Karpas-422 (cell line): Measurements from ENCODE around the gene KRTAP1-4. TPM values are rescaled to one million over a fixed set of nuclear protein-coding genes. Genes with fewer than 3 reads are reported as not detected.
"Not testable (repeated sequence)": the region's sequence is repeated elsewhere in the genome, so short reads cannot be mapped to it uniquely, and the experiment has no call there.

Experiments used
- DNase-seq: peaks from one replicate; pipeline ENCODE4 v3.0.0-alpha.2; 2015
- H2AFZ ChIP-seq: fragments of 200-600 bp; sonication (generic); 2 replicates; pipeline ENCODE4 v1.6.1; 2014; ENCODE audit warnings: antibody characterized with exemption, low read length, mixed read lengths
- H3K27ac ChIP-seq: fragments of 200-600 bp; sonication (generic); 2 replicates; pipeline ENCODE4 v1.5.1; 2014; ENCODE audit warnings: mild to moderate bottlenecking, low read length, moderate library complexity
- H3K27me3 ChIP-seq: fragments of 200-600 bp; sonication (generic); 2 replicates; pipeline ENCODE4 v1.6.1; 2014; ENCODE audit warnings: low read length, mixed read lengths
- H3K36me3 ChIP-seq: fragments of 200-600 bp; sonication (generic); 2 replicates; pipeline ENCODE4 v1.6.1; 2014; ENCODE audit warnings: low read length, mixed read lengths; ENCODE audit not compliant: insufficient read depth
- H3K4me1 ChIP-seq: fragments of 200-600 bp; sonication (generic); 2 replicates; pipeline ENCODE4 v1.6.1; 2014; ENCODE audit warnings: mild to moderate bottlenecking, low read length, mixed read lengths
- H3K4me2 ChIP-seq: fragments of 200-600 bp; sonication (generic); 2 replicates; pipeline ENCODE4 v1.6.1; 2014; ENCODE audit warnings: low read length, low read depth, mild to moderate bottlenecking; ENCODE audit not compliant: poor library complexity, severe bottlenecking
- H3K4me3 ChIP-seq: fragments of 200-600 bp; sonication (generic); 2 replicates; pipeline ENCODE4 v1.5.1; 2014; ENCODE audit warnings: mild to moderate bottlenecking, antibody characterized with exemption, low read length, mixed read lengths
- H3K79me2 ChIP-seq: fragments of 200-600 bp; sonication (generic); 2 replicates; pipeline ENCODE4 v1.6.1; 2014; ENCODE audit warnings: mild to moderate bottlenecking, low read length, mixed read lengths
- H3K9ac ChIP-seq: fragments of 200-600 bp; sonication (generic); 2 replicates; pipeline ENCODE4 v1.6.0; 2014; ENCODE audit warnings: low read length
- H3K9me2 ChIP-seq: fragments of 200-600 bp; sonication (generic), shearing (Covaris generic); replicated peaks from 2 replicates; pipeline ENCODE4 v1.6.0; 2014; ENCODE audit warnings: mild to moderate bottlenecking, low read length, moderate library complexity; ENCODE audit not compliant: insufficient read depth
- H3K9me3 ChIP-seq: fragments of 300-700, 200-600 bp; sonication (generic); 2 replicates; pipeline ENCODE4 v1.6.1; 2014; ENCODE audit warnings: low read length, mixed read lengths
- H4K20me1 ChIP-seq: fragments of 200-600 bp; sonication (generic); 2 replicates; pipeline ENCODE4 v1.6.1; 2014; ENCODE audit warnings: mild to moderate bottlenecking, antibody characterized with exemption, low read length, low read depth; ENCODE audit not compliant: insufficient read depth
- total RNA-seq: library from RNA; depleted of rRNA; stranded (reverse); fragments of >200 nt; shearing (Covaris generic); gene quantifications from 2 replicates; pipeline ENCODE4 v1.2.3, GENCODE V29; 2014; ENCODE audit warnings: low replicate concordance

KRTAP1-4 gene
- total RNA-seq, 1 experiment from 2014 or later = not detected

- not testable (repeated sequence) for H3K79me2 ChIP-seq, H3K4me2 ChIP-seq, H3K36me3 ChIP-seq, H3K27me3 ChIP-seq, DNase-seq, H3K9me3 ChIP-seq, H2AFZ ChIP-seq, H3K4me3 ChIP-seq, H3K9ac ChIP-seq, H4K20me1 ChIP-seq, H3K4me1 ChIP-seq, H3K27ac ChIP-seq, H3K9me2 ChIP-seq
Measured at GRCh38 chr17:41065016-41065689, 35.2 kb upstream of the KRTAP1-4 start.

- Histone ChIP-seq H3K9me3 (no peaks in the 10 kb centered on the region), H3K27me3 (no peaks in the 10 kb centered on the region), H3K79me2 (no peaks in the 10 kb centered on the region), H4K20me1 (no peaks in the 10 kb centered on the region), H3K4me3 (no peak overlapping the region), H3K36me3 (no peaks in the 10 kb centered on the region), H3K9ac (no peak overlapping the region), H3K27ac (no peak overlapping the region), H3K9me2 (no peaks in the 10 kb centered on the region), H2AFZ (no peak overlapping the region), H3K4me1 (no peaks in the 10 kb centered on the region), H3K4me2 (no peak overlapping the region)
- no peak for DNase-seq
Measured at GRCh38 chr17:41064301-41064700, 34.3 kb upstream of the KRTAP1-4 start.

- no peak overlapping the region for H3K9ac ChIP-seq
- H3K9me3 ChIP-seq = no peaks in the 10 kb centered on the region
Measured at GRCh38 chr17:41063449-41063848, 33.5 kb upstream of the KRTAP1-4 start.

DNA sequence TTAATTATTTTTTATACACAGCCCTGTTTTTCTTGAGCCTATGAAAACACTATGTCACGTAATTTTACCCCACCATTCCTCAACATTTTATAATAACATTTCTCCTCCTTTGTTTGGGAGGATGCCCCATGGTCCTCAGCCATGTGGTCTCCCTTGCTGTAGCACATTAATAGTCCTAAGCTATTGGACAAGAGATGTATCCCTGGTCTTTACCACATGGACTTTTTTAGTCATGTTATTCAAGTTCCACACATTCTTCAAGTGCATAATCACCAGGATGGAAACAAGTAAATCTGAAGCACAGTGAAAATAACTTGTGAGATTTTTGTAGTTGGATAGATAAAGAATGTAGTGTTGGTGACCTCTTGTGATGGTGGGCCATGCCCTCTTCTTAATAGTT is 32.0 kb upstream of the KRTAP1-4 start:
- Histone ChIP-seq H3K36me3 (no peaks in the 10 kb centered on the region), H3K9ac (no peak overlapping the region), H2AFZ (no peak overlapping the region), H3K27me3 (no peaks in the 10 kb centered on the region), H3K4me1 (no peaks in the 10 kb centered on the region), H3K9me3 (no peaks in the 10 kb centered on the region), H3K4me2 (no peak overlapping the region), H3K27ac (no peak overlapping the region), H4K20me1 (no peaks in the 10 kb centered on the region), H3K4me3 (no peak overlapping the region), H3K79me2 (no peaks in the 10 kb centered on the region), H3K9me2 (no peaks in the 10 kb centered on the region)
- DNase-seq = no peak

More at GRCh38 chr17:41063449-41063848, 33.5 kb upstream of the KRTAP1-4 start:
- Histone ChIP-seq H3K27me3 (no peaks in the 10 kb centered on the region), H2AFZ (no peak overlapping the region), H3K36me3 (no peaks in the 10 kb centered on the region), H3K9me2 (no peaks in the 10 kb centered on the region), H4K20me1 (no peaks in the 10 kb centered on the region), H3K79me2 (no peaks in the 10 kb centered on the region), H3K4me3 (no peak overlapping the region), H3K4me1 (no peaks in the 10 kb centered on the region), H3K4me2 (no peak overlapping the region), H3K27ac (no peak overlapping the region)
- DNase-seq = no peak

GRCh38 chr17:41060052-41060604 is 30.1 kb upstream of the KRTAP1-4 start, which contains the start of gene KRTAP2-3:
KRTAP2-3 (minus strand) TSS chr17:41060114; CDS start chr17:41060050, 64 bp downstream.
- Histone ChIP-seq H3K36me3 (no peaks in the 10 kb centered on the region), H3K4me3 (no peak within 1 kb of the TSS), H4K20me1 (no peaks in the 10 kb centered on the region), H3K9me2 (no peaks in the 10 kb centered on the region), H3K27me3 (no peaks in the 10 kb centered on the region), H3K4me2 (no peak within 1 kb of the TSS), H3K9me3 (no peaks in the 10 kb centered on the region), H2AFZ (no peak within 1 kb of the TSS), H3K4me1 (no peaks in the 10 kb centered on the region), H3K27ac (no peak within 1 kb of the TSS), H3K79me2 (no peaks in the 10 kb centered on the region), H3K9ac (no peak within 1 kb of the TSS)
- peak; percentile 14 for DNase-seq

DNA sequence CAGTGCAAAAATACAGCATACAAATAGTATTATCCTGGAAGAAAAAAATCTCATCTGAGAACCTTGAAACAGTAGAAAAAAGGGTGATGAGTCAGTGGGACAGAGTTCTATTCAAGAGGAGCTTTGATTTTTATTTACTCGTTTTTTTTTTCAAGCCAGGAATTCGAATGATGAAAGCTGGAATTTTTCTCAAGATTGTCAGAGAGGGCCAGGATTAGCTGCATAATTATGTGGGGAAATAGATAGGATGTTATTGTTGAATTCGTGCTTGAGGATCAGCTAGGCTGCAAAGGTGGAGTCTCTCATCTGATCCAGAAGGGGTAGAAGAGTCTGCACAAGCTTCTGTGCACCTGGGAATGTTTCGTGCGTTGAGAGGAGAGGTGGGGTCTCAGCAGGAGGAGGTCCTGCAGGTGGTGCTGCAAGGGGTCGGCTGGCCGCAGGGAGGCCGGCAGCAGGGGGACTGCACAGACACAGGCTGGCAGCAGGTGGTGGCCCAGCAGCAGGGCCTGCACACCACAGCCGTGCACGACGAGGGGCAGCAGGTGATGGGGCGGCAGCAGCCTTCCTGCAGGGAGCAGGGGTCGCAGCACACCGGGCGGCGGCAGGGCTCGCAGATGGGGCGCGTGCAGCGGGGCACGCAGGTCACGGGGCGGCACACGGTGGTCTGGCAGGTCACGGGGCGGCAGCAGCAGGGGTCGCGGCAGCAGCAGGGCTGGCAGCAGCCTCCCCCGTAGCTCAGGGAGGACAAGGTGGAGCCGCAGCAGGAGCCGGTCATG is 29.5 kb upstream of the KRTAP1-4 start:
- H3K79me2 ChIP-seq, H3K4me2 ChIP-seq, H2AFZ ChIP-seq, H3K4me1 ChIP-seq, H4K20me1 ChIP-seq, H3K27me3 ChIP-seq, H3K4me3 ChIP-seq, H3K9me2 ChIP-seq, H3K27ac ChIP-seq, H3K9ac ChIP-seq, H3K36me3 ChIP-seq, H3K9me3 ChIP-seq: not testable (repeated sequence)
- DNase-seq = peak; percentile 26

DNA sequence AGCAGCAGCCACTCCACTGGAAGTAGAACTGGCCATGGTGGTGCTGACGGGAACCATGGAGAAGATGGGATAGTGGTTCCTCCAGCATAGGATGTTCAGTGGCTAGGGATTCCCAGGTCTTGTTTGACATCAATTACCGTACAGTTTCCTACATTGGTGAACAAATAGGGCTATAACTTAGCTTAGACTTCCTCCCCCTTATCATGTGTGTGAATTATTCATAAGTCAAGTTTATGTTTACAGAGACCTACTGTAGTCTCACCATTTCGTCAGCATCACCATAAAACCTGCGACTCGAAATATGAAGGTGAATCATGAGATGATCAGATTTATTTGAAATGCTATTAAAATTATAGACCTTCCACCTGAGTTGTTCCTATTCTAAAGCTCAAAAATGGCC is 28.7 kb upstream of the KRTAP1-4 start:
- Histone ChIP-seq H3K9me2 (no peaks in the 10 kb centered on the region), H3K9me3 (no peaks in the 10 kb centered on the region), H3K36me3 (no peaks in the 10 kb centered on the region), H3K79me2 (no peaks in the 10 kb centered on the region), H3K4me2 (no peak overlapping the region), H4K20me1 (no peaks in the 10 kb centered on the region), H3K4me3 (no peak overlapping the region), H2AFZ (no peak overlapping the region), H3K27me3 (no peaks in the 10 kb centered on the region), H3K27ac (no peak overlapping the region), H3K9ac (no peak overlapping the region), H3K4me1 (no peaks in the 10 kb centered on the region)
- DNase-seq = no peak

- Histone ChIP-seq H3K4me2 (no peak overlapping the region), H3K9me3 (no peaks in the 10 kb centered on the region), H3K4me3 (no peak overlapping the region), H3K79me2 (no peaks in the 10 kb centered on the region), H3K36me3 (no peaks in the 10 kb centered on the region), H2AFZ (no peak overlapping the region), H3K27ac (no peak overlapping the region), H3K27me3 (no peaks in the 10 kb centered on the region), H3K4me1 (no peaks in the 10 kb centered on the region), H3K9me2 (no peaks in the 10 kb centered on the region), H3K9ac (no peak overlapping the region), H4K20me1 (no peaks in the 10 kb centered on the region)
- DNase-seq = peak; percentile 22
Measured at GRCh38 chr17:41057547-41057946, 27.6 kb upstream of the KRTAP1-4 start.
